A549 (cell line): ENCODE data around the gene HOXB3. TPM values are rescaled to one million over a fixed set of nuclear protein-coding genes. Genes with fewer than 3 reads are reported as not detected.

Experiments used
- ATAC-seq, 2 experiments: fragments of 200-7000 bp in 1 of 2; fragments of >200 bp in 1 of 2; cut with Nextera tagmentation in 1 of 2; cut with Tn5 transposase in 1 of 2; 3 replicates each; pipeline versions ENCODE4 v1.8.0 to v1.9.1; 2018 to 2020; ENCODE audit warnings: mild to moderate bottlenecking in 1 of 2, moderate library complexity in 1 of 2
- CTCF ChIA-PET: fragments of 300-600 bp; sonication (Branson Sonifier 250); formaldehyde crosslinking; extraction: SDS; loops from one replicate; lab custom pipeline; 2021; ENCODE audit warnings: antibody characterized with exemption, inconsistent platforms; lab: Yijun Ruan, JAX
- POLR2A ChIA-PET: fragments of 350-600 bp; formaldehyde crosslinking; extraction: SDS; loops from one replicate; lab custom pipeline; 2021; ENCODE audit warnings: antibody characterized with exemption, inconsistent platforms; lab: Yijun Ruan, JAX
- DNase-seq, 2 experiments: peaks; one replicate each; pipeline versions ENCODE4 v3.0.0 to v3.0.0-alpha.2; 2011 to 2016; ENCODE audit warnings: low read depth in 1 of 2, low spot score in 1 of 2
- FAIRE-seq: peaks from 2 replicates; lab custom pipeline; 2011; peaks lifted over from hg19 to GRCh38; lab: Jason Lieb, UNC
- H3K27ac ChIP-seq, 2 experiments: fragments of >200 bp; sonication (Bioruptor Twin); formaldehyde crosslinking; 3 replicates each; pipeline ENCODE4 v1.5.1; 2016 to 2017
- H3K4me1 ChIP-seq: fragments of >200 bp; sonication (Bioruptor Twin); formaldehyde crosslinking; 3 replicates; pipeline ENCODE4 v1.6.1; 2016
- H3K4me2 ChIP-seq: fragments of >200 bp; sonication (Bioruptor Twin); formaldehyde crosslinking; 3 replicates; pipeline ENCODE4 v1.6.1; 2016
- H3K4me3 ChIP-seq: fragments of >200 bp; sonication (Bioruptor Twin); formaldehyde crosslinking; 3 replicates; pipeline ENCODE4 v1.5.1; 2016
- H3K9me3 ChIP-seq: fragments of >200 bp; sonication (Bioruptor Twin); formaldehyde crosslinking; 3 replicates; pipeline ENCODE4 v1.6.1; 2016
- BHLHE40 ChIP-seq: IDR thresholded peaks from 2 replicates; pipeline ENCODE4 v1.6.1; 2012; ENCODE audit warnings: low read depth, low read length, inconsistent platforms
- CBX2 ChIP-seq: fragments of 200-600 bp; sonication (generic); IDR thresholded peaks from 2 replicates; pipeline ENCODE4 v1.6.1; 2016; ENCODE audit warnings: low read depth, mild to moderate bottlenecking, borderline replicate concordance
- CBX8 ChIP-seq: fragments of 200-600 bp; sonication (generic); IDR thresholded peaks from 2 replicates; pipeline ENCODE4 v1.6.1; 2016
- FOSL2 ChIP-seq, 2 experiments: fragments of 450-650 bp in 1 of 2; fragments of >200 bp in 1 of 2; sonication (Bioruptor Twin) in 1 of 2; formaldehyde crosslinking; IDR thresholded peaks; 2 replicates each; pipeline versions ENCODE4 v1.5.0 to v1.6.1; 2016 to 2020; ENCODE audit warnings: mild to moderate bottlenecking in 1 of 2, moderate library complexity in 1 of 2
- GATA3 ChIP-seq: IDR thresholded peaks from 2 replicates; pipeline ENCODE4 v1.6.1; 2012; ENCODE audit warnings: borderline replicate concordance
- HEYL ChIP-seq: fragments of 250-450 bp; sonication (Bioruptor Pico); IDR thresholded peaks from 2 replicates; pipeline ENCODE4 v1.8.0; 2021; ENCODE audit warnings: mild to moderate bottlenecking, moderate library complexity
- JUN ChIP-seq, 2 experiments: fragments of >200 bp; sonication (Bioruptor Twin); formaldehyde crosslinking; IDR thresholded peaks; 2 replicates in 1 of 2; 3 replicates in 1 of 2; pipeline ENCODE4 v1.6.1; 2016 to 2017
- MAFK ChIP-seq: fragments of 450-650 bp; IDR thresholded peaks from 2 replicates; pipeline ENCODE4 v1.6.1; 2014; ENCODE audit not compliant: partially characterized antibody
- MAZ ChIP-seq: fragments of 150-350 bp; IDR thresholded peaks from 2 replicates; pipeline ENCODE4 v1.6.1; 2014; ENCODE audit warnings: antibody characterized with exemption, low read depth, low read length, borderline replicate concordance
- MYC ChIP-seq: IDR thresholded peaks from 2 replicates; pipeline ENCODE4 v1.6.1; 2012; ENCODE audit warnings: mild to moderate bottlenecking, inconsistent platforms, low read length, improper control_type of control experiment, borderline replicate concordance
- NPAS2 ChIP-seq: fragments of 250-450 bp; sonication (Bioruptor Pico); IDR thresholded peaks from 2 replicates; pipeline ENCODE4 v1.8.0; 2022; ENCODE audit warnings: mild to moderate bottlenecking, moderate library complexity, borderline replicate concordance
- NR3C1 ChIP-seq: fragments of >200 bp; sonication (Bioruptor Twin); formaldehyde crosslinking; IDR thresholded peaks from 3 replicates; pipeline ENCODE4 v1.6.1; 2017
- POLR2A ChIP-seq: IDR thresholded peaks from 2 replicates; pipeline ENCODE4 v1.6.1; 2012; ENCODE audit warnings: mild to moderate bottlenecking, low read length
- RAD21 ChIP-seq, 2 experiments: fragments of >200 bp in 1 of 2; sonication (Bioruptor Twin) in 1 of 2; formaldehyde crosslinking in 1 of 2; IDR thresholded peaks in 1 of 2; conservative IDR thresholded peaks in 1 of 2; 2 replicates in 1 of 2; 3 replicates in 1 of 2; pipeline ENCODE4 v1.6.1; 2012 to 2018; ENCODE audit warnings: inconsistent platforms in 1 of 2
- RFX5 ChIP-seq: fragments of 450-650 bp; IDR thresholded peaks from 2 replicates; pipeline ENCODE4 v1.7.1; 2014; ENCODE audit warnings: antibody characterized with exemption, mild to moderate bottlenecking, moderate library complexity
- TFCP2L1 ChIP-seq: fragments of 250-450 bp; sonication (Bioruptor Pico); IDR thresholded peaks from 2 replicates; pipeline ENCODE4 v1.5.0; 2021; ENCODE audit warnings: mild to moderate bottlenecking
- ZFP36 ChIP-seq: fragments of 450-650 bp; IDR thresholded peaks from 2 replicates; pipeline ENCODE4 v1.6.1; 2014; ENCODE audit warnings: borderline replicate concordance; ENCODE audit not compliant: partially characterized antibody
- WGBS: methylation state at CpG from one replicate; pipeline ENCODE4 v1.1.6; 2017; ENCODE audit errors: missing lambda C conversion rate; 5-methylcytosine and 5-hydroxymethylcytosine counted together
- polyA plus RNA-seq, 4 experiments: library from polyadenylated mRNA; depleted of rRNA in 3 of 4; stranded (reverse); fragments of >200 nt; fragmentation: RNase III in 1 of 4; extraction: RNeasy Plus Mini Kit Qiagen cat#74134 plus additional on column Dnase treatment in 1 of 4; gene quantifications; 2 replicates in 3 of 4; 3 replicates in 1 of 4; pipeline ENCODE4 v1.2.3, GENCODE V29; 2011 to 2017
- TF ChIP-seq, protein P1 (sequence below): fragments of >200 bp; sonication (Bioruptor Twin); formaldehyde crosslinking; IDR thresholded peaks from 2 replicates; pipeline ENCODE4 v1.6.1; 2016
- TF ChIP-seq, protein P2 (sequence below): IDR thresholded peaks from 2 replicates; pipeline ENCODE4 v1.6.1; 2012

The HOXB3 gene
- polyA plus RNA-seq, 2 of the 4 experiments (the other 2 are of a cell fraction), result 8.6 to 17.0 TPM

DNA sequence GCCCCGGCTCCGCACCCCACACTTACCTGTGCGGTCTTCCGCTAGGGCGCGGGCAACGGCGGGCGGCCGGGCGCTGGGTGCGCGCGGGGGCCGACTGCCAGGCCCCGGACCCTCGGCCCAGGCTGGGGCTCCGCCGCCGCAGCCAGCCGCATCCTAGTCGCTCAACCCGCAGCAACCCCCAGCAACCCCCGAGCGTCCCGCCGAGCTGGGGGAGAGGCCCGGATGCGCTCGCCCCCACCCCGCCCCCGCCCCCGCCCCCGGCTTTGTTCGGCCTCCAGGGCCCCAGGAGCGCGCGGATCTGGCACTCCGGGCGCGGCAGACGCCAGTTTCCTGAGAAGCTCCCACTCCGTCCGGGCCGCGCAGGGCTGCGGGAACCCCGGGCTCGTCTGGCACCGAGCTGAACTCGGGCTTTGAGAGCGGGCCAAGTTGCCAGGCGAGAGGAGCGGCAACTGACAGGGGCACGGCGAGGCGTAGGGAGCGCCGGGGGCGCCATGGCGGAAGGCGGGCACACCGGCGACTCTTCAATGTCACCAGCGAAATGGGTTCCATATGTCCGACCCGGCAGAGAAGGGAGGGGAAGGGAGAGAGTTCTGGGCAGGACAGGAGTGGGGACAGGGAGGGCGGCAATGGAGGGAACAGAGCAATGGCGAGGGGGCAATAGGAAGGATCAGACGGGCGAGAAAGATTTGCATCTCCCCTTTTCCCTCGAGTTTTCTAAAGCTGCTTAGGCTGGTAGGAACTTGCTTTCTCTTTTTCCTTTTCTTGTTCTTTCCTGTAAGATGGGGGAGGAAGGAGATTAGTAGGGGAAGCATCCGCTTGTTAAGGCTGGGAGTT lies 25.6 kb downstream of the HOXB3 start:
- CTCF ChIA-PET, result interaction anchor here (1.3 to 3.6 kb wide), 3 partner anchors 23 to 228 kb away, joined by 3 to 13 read pairs (median 6); no protein-coding TSS in a partner anchor
- Histone ChIP-seq H3K27ac (no peak overlapping the region), H3K4me2 (no peak overlapping the region), H3K4me3 (no peak overlapping the region), H3K4me1 (peaks cover 13% of the 10 kb centered on the region; the same call in 2 of the 3 replicates), H3K9me3 (no peaks in the 10 kb centered on the region)
- DNase-seq, result no peak
- no peak for ATAC-seq
- FAIRE-seq, result no peak
- POLR2A ChIA-PET, result no interaction called here
- TF ChIP-seq CBX8, result no peak
- no peak for TF ChIP-seq MAFK
- TF ChIP-seq ZFP36, result no peak
- TF ChIP-seq, protein P1, sequence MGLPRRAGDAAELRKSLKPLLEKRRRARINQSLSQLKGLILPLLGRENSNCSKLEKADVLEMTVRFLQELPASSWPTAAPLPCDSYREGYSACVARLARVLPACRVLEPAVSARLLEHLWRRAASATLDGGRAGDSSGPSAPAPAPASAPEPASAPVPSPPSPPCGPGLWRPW, result no peak
- TF ChIP-seq NPAS2 (CRISPR knock-in tag), result no peak
- 92% methylated on average over 54 of the region's 73 CpGs for WGBS

DNA sequence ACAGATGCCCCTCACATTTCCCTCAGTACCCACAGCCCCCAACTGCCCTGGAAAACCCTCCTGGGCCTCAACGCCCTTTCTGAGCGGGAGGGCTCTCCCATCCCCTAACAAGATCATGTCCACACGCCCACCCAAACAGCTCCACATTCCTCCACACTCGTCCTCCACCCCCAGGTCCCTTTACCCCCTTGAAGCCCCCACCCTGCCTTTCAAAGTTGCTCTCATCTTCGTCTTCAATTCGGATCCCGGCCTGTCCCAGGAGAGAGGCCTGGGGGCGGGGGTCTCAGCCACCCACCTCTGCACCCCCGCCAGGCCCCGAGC lies 26.2 kb downstream of the HOXB3 start:
- no peak for ATAC-seq
- Histone ChIP-seq H3K4me2 (no peak overlapping the region), H3K27ac (no peak overlapping the region), H3K9me3 (no peaks in the 10 kb centered on the region), H3K4me3 (no peak overlapping the region), H3K4me1 (peaks cover 13% of the 10 kb centered on the region; the same call in 2 of the 3 replicates)
- no peak for FAIRE-seq
- no peak for DNase-seq
- ChIA-PET CTCF (interaction anchor here (1.3 to 3.6 kb wide), 4 partner anchors 24 to 283 kb away, joined by 3 to 13 read pairs (median 4); no protein-coding TSS in a partner anchor), POLR2A (no interaction called here)
- 89% methylated on average over 9 of the region's 10 CpGs for WGBS
- TF ChIP-seq RFX5 (no peak), MYC (no peak), BHLHE40 (no peak), GATA3 (no peak), MAZ (no peak)
- TF ChIP-seq, protein P2, sequence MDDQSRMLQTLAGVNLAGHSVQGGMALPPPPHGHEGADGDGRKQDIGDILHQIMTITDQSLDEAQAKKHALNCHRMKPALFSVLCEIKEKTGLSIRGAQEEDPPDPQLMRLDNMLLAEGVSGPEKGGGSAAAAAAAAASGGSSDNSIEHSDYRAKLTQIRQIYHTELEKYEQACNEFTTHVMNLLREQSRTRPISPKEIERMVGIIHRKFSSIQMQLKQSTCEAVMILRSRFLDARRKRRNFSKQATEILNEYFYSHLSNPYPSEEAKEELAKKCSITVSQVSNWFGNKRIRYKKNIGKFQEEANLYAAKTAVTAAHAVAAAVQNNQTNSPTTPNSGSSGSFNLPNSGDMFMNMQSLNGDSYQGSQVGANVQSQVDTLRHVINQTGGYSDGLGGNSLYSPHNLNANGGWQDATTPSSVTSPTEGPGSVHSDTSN, result no peak

DNA sequence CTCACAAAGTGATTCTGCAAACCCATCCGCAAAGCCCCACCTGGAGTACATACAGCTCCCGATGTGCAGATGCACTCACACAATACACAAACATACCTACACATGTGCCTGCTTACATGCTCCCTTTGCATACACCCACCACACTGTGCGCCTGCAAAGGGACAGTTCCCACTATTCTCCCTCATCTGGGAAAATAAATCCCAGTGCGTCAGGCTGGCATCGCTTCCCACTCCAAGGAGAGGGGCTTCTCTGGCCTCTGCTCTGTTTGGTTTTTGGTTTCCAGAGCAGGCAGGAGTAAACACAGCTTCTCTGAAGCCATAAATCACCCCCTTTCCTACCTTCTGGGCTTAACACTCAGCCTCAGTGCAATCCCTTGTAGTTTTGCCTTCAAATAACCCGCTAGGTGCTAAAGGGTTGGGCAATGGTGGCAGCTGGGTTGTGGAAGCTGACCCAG lies 26.6 kb downstream of the HOXB3 start:
- H3K9me3 ChIP-seq, result no peaks in the 10 kb centered on the region
- DNase-seq (no peak), ATAC-seq (no peak)
- WGBS, result 90% methylated on average over 6 of the region's 6 CpGs
- CTCF ChIA-PET, result interaction anchor here (1.3 to 3.6 kb wide), 4 partner anchors 24 to 283 kb away, joined by 3 to 13 read pairs (median 4); no protein-coding TSS in a partner anchor
- peaks cover 13% of the 10 kb centered on the region; the same call in 2 of the 3 replicates for H3K4me1 ChIP-seq
- H3K4me3 ChIP-seq, result no peak overlapping the region
- H3K4me2 ChIP-seq, result no peak overlapping the region
- TF ChIP-seq JUN (IDR thresholded peaks at IDR 0.05) (no peak), CBX2 (no peak), HEYL (CRISPR knock-in tag) (no peak), MAZ (no peak), TFCP2L1 (CRISPR knock-in tag) (no peak), NR3C1 (no peak), FOSL2 (IDR thresholded peaks at IDR 0.05) (no peak), FOSL2 (CRISPR knock-in tag; IDR thresholded peaks at IDR 0.05) (no peak)
- TF ChIP-seq, protein P2, result no peak
- TF ChIP-seq, all 56 proteins: peak for 0
- POLR2A ChIA-PET, result no interaction called here
- H3K27ac ChIP-seq, result no peak overlapping the region
- no peak for FAIRE-seq

DNA sequence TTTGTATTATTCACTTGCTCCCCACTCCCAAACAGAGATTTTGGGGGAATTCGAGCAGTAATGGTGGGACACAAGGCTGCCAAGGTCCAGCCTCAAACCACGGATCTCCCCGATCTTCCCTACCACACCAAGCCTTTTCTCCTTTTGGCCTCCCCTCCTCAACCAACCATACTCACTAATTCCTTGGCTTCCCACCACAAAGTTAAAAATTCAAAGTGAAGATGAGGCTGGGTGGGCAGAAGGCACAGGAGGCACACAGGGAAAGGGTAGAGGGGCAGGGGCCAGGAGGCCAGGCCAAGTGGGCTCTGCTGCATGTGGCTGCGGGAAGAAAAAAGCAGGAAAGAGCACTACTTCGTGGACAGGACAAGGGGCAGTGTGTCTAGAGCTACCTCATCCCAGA lies 27.1 kb downstream of the HOXB3 start:
- no peak for DNase-seq
- no peak for ATAC-seq
- ChIA-PET POLR2A (no interaction called here), CTCF (interaction anchor here (0.9 to 3.6 kb wide), 8 partner anchors 21 to 282 kb away, joined by 3 to 13 read pairs (median 4); no protein-coding TSS in a partner anchor)
- H3K9me3 ChIP-seq, result no peaks in the 10 kb centered on the region
- H3K4me1 ChIP-seq, result peaks cover 13% of the 10 kb centered on the region; the same call in 2 of the 3 replicates
- WGBS, result 76% methylated on average over 5 of the region's 5 CpGs
- H3K27ac ChIP-seq, result no peak overlapping the region
- no peak for FAIRE-seq
- no peak overlapping the region for H3K4me2 ChIP-seq
- H3K4me3 ChIP-seq, result no peak overlapping the region
- TF ChIP-seq RAD21 (conservative IDR thresholded peaks at IDR 0.05 in 1 of 2, IDR thresholded peaks at IDR 0.05 in 1 of 2), result no peak
- TF ChIP-seq POLR2A, result no peak
